Prostate gland (tissue), 2 donors: ENCODE results near the gene GBP7.

ENCODE experiments used
- CTCF ChIP-seq, 4 experiments: fragments of 200-600 bp in 2 of 4; fragments of 450-650 bp in 2 of 4; sonication (generic) in 2 of 4; IDR thresholded peaks; 1 replicate in 3 of 4; 2 replicates in 1 of 4; pipeline ENCODE4 v1.5.1; 2016 to 2019; ENCODE audit warnings: antibody characterized with exemption in 4 of 4, mild to moderate bottlenecking in 2 of 4, moderate library complexity in 2 of 4
- POLR2A ChIP-seq: fragments of 450-650 bp; IDR thresholded peaks from one replicate; pipeline ENCODE4 v1.6.1; 2016; ENCODE audit warnings: antibody characterized with exemption, mild to moderate bottlenecking
- POLR2AphosphoS5 ChIP-seq: sonication (generic); formaldehyde crosslinking; IDR thresholded peaks from one replicate; pipeline ENCODE4 v1.6.1; 2017; ENCODE audit warnings: antibody characterized with exemption

GRCh38 chr1:89170170-89171066, 5.4 kb downstream of the GBP7 start:
- TF ChIP-seq CTCF (IDR thresholded peaks at IDR 0.05) = no peak
- TF ChIP-seq POLR2A = no peak
- TF ChIP-seq POLR2AphosphoS5 = no peak
